K562 (cell line): ENCODE results near the gene TMPRSS9. TPM values are rescaled to one million over a fixed set of nuclear protein-coding genes. Genes with fewer than 3 reads are reported as not detected.

Experiments used
- ATAC-seq: fragments of 200-7000 bp; cut with Tn5 transposase; 3 replicates; pipeline ENCODE4 v1.9.1; 2020; ENCODE audit warnings: moderate library complexity
- BruUV-seq: library from RNA; stranded (reverse); fragments of 400-500 nt; replicated peaks from 2 replicates; lab custom pipeline; 2021; lab: Mats Ljungman, UMichigan
- CTCF ChIA-PET: fragments of 300-600 bp; formaldehyde crosslinking; extraction: SDS; loops from one replicate; lab custom pipeline; 2021; ENCODE audit warnings: low intra/inter-chr PET ratio; lab: Yijun Ruan, JAX
- POLR2A ChIA-PET: fragments of 300-600, 350-650 bp; sonication (Branson Sonifier 250); formaldehyde crosslinking; extraction: SDS; loops from one replicate; lab custom pipeline; 2021; ENCODE audit warnings: antibody characterized with exemption, inconsistent platforms; lab: Yijun Ruan, JAX
- DNase-seq, 4 experiments: peaks; one replicate each; pipeline versions ENCODE4 v3.0.0 to v3.0.0-alpha.2; 2011 to 2018; ENCODE audit warnings: low spot score in 3 of 4, mixed read lengths in 3 of 4; ENCODE audit errors: extremely low read depth in 1 of 4
- FAIRE-seq: peaks from 2 replicates; lab custom pipeline; 2011; peaks lifted over from hg19 to GRCh38; lab: Jason Lieb, UNC
- H2AFZ ChIP-seq: 2 replicates; pipeline ENCODE4 v1.6.0; 2011; ENCODE audit warnings: low read depth, low read length, control low read depth, inconsistent platforms
- H3K27ac ChIP-seq: fragments of 200-600 bp; 3 replicates; pipeline ENCODE4 v1.8.0; 2011; ENCODE audit warnings: low read depth, mild to moderate bottlenecking, control low read depth, inconsistent platforms, low read length, moderate library complexity, mixed read lengths; ENCODE audit errors: extremely low read depth
- H3K27me3 ChIP-seq, 2 experiments: fragments of 300-600 bp in 1 of 2; 2 replicates in 1 of 2; 3 replicates in 1 of 2; pipeline versions ENCODE4 v1.6.0 to v1.8.0; 2011; ENCODE audit warnings: inconsistent platforms in 2 of 2, low read length in 2 of 2, mild to moderate bottlenecking in 1 of 2, mixed read lengths in 1 of 2, moderate library complexity in 1 of 2; ENCODE audit not compliant: control insufficient read depth in 2 of 2, insufficient read depth in 2 of 2
- H3K36me3 ChIP-seq: fragments of 300-600 bp; 3 replicates; pipeline ENCODE4 v1.8.0; 2011; ENCODE audit warnings: mild to moderate bottlenecking, low read length, inconsistent platforms; ENCODE audit not compliant: control insufficient read depth, insufficient read depth
- H3K4me1 ChIP-seq, 2 experiments: fragments of 200-600 bp in 1 of 2; replicated peaks in 1 of 2; 2 replicates in 1 of 2; 3 replicates in 1 of 2; pipeline versions ENCODE4 v1.5.1 to v1.8.0; 2011; ENCODE audit warnings: inconsistent platforms in 2 of 2, low read length in 2 of 2, mild to moderate bottlenecking in 1 of 2, mixed read lengths in 1 of 2, moderate library complexity in 1 of 2; ENCODE audit not compliant: control insufficient read depth in 2 of 2, insufficient read depth in 2 of 2
- H3K4me2 ChIP-seq: 2 replicates; pipeline ENCODE4 v1.6.1; 2011; ENCODE audit warnings: low read length, control low read depth, inconsistent platforms, mixed read lengths; ENCODE audit not compliant: insufficient read depth
- H3K4me3 ChIP-seq: fragments of 200-600 bp; sonication (generic), shearing (Covaris generic); 2 replicates; pipeline ENCODE4 v1.5.1; 2016; ENCODE audit warnings: control low read depth, inconsistent platforms
- H3K79me2 ChIP-seq: fragments of 200-600 bp; 3 replicates; pipeline ENCODE4 v1.8.0; 2011; ENCODE audit warnings: low read length, inconsistent platforms; ENCODE audit not compliant: control insufficient read depth, insufficient read depth
- H3K9ac ChIP-seq, 2 experiments: 2 replicates each; pipeline versions ENCODE4 v1.6.0 to v1.6.1; 2011; ENCODE audit warnings: low read depth in 2 of 2, low read length in 2 of 2, control low read depth in 1 of 2, inconsistent platforms in 1 of 2, mild to moderate bottlenecking in 1 of 2, mixed read lengths in 1 of 2; ENCODE audit not compliant: insufficient read depth in 1 of 2
- H3K9me1 ChIP-seq: one replicate; pipeline ENCODE4 v1.6.0; 2011; ENCODE audit warnings: inconsistent platforms, mild to moderate bottlenecking, low read length, moderate library complexity; ENCODE audit not compliant: control insufficient read depth, insufficient read depth
- H3K9me3 ChIP-seq: replicated peaks from 2 replicates; pipeline ENCODE4 v1.5.1; 2011; ENCODE audit warnings: low read depth, low read length, inconsistent platforms; ENCODE audit not compliant: control insufficient read depth, insufficient read depth
- H4K20me1 ChIP-seq: replicated peaks from 2 replicates; pipeline ENCODE4 v1.6.1; 2011; ENCODE audit warnings: low read length, inconsistent platforms, mixed read lengths; ENCODE audit not compliant: control insufficient read depth, insufficient read depth
- CBFB ChIP-seq: sonication (generic); formaldehyde crosslinking; IDR thresholded peaks from 2 replicates; pipeline ENCODE4 v1.4.0; 2020; ENCODE audit warnings: mild to moderate bottlenecking, missing genetic modification reagents
- WHSC1 ChIP-seq: IDR thresholded peaks from one replicate; pipeline ENCODE4 v1.6.1; 2012; ENCODE audit warnings: low read length, control low read depth, inconsistent platforms
- WGBS: fragments of 100-300 bp; shearing (Covaris generic); methylation state at CpG from one replicate; pipeline ENCODE4 v1.1.6; 2016; ENCODE audit warnings: low coverage, mixed read lengths; ENCODE audit not compliant: insufficient coverage; ENCODE audit errors: missing lambda C conversion rate; 5-methylcytosine and 5-hydroxymethylcytosine counted together
- in situ Hi-C: fragments of 300-500 bp; cut with MboI; formaldehyde crosslinking; loops from 4 replicates; pipeline ENCODE4 v1.15.0; 2018; ENCODE audit warnings: inconsistent platforms, mixed read lengths
- intact Hi-C: fragments of 100-400 bp; cut with micrococcal nuclease; formaldehyde crosslinking; loops from 2 replicates; pipeline ENCODE4 v1.14.2; 2022
- polyA plus RNA-seq, 8 experiments: library from polyadenylated mRNA; depleted of rRNA in 4 of 8; stranded (reverse) in 5 of 8; unstranded in 3 of 8; fragments of >200 nt; fragmentation: Nextera tagmentation in 2 of 8; fragmentation: Illumina TruSeq in 1 of 8; extraction: Ambion mirVana in 2 of 8; extraction: Trizol in 1 of 8; gene quantifications; 2 replicates each; pipeline versions ENCODE4 v1.2.1 to v1.2.3, GENCODE V29; 2011 to 2014; ENCODE audit warnings: inconsistent platforms in 1 of 8, missing spikeins in 1 of 8
- total RNA-seq, 7 experiments: library from RNA; depleted of rRNA in 6 of 7; stranded (reverse); fragments of >200 nt in 6 of 7; fragmentation: Illumina TruSeq in 2 of 7; extraction: Trizol in 2 of 7; gene quantifications; 2 replicates each; pipeline versions ENCODE4 v1.2.1 to v1.2.3, GENCODE V29; 2011 to 2021; ENCODE audit warnings: low replicate concordance in 1 of 7
- TF ChIP-seq, protein P1 (sequence below): fragments of 450-650 bp; IDR thresholded peaks from 2 replicates; pipeline ENCODE4 v1.6.1; 2016; ENCODE audit warnings: borderline replicate concordance

The TMPRSS9 gene
- total and polyA plus RNA-seq, 9 of the 15 experiments (the other 6 are each of a cell fraction or from before 2014, with no cell fraction given), result 0.01 to 0.03 TPM; not detected in 7

DNA sequence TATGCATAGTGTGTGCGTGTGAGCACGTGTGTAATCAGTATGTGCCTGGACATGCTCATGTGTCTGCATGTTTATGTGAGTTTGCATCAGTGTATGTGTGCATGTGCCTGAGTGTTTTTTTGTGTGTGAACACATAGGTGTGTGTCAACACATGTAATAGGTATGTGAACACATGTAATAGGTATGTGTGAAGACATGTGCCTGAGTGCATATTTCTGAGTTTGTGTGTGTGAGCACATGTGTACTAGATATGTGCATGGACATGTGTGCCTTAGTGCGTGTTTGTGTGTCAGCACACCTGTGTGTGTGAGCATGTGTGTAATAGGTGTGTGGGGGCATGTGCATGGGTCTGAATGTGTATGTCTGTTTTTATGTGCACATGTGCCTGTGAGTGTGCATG, 24.2 kb upstream of the TMPRSS9 start:
- ChIA-PET CTCF (no interaction called here), POLR2A (interaction anchor here (0.7 kb wide), 1 partner anchor 121 kb away, joined by 3 read pairs; no protein-coding TSS in a partner anchor)
- Histone ChIP-seq H3K4me2 (no peak overlapping the region), H3K4me3 (no peak overlapping the region), H4K20me1 (no peaks in the 10 kb centered on the region), H3K9ac (no peak overlapping the region), H3K9me3 (peaks cover 2% of the 10 kb centered on the region), H3K27ac (peak overlapping the region; percentile 13; the same call in 1 of the 3 replicates), H2AFZ (no peak overlapping the region), H3K9me1 (no peaks in the 10 kb centered on the region), H3K27me3 (no peaks in the 10 kb centered on the region), H3K79me2 (peaks cover 59% of the 10 kb centered on the region), H3K4me1 (peaks cover 8 to 73% of the 10 kb centered on the region in 2 experiments; a peak in 4 of 5 replicates), H3K36me3 (peaks cover 36% of the 10 kb centered on the region; the same call in 2 of the 3 replicates)
- FAIRE-seq (no peak), DNase-seq (no peak), ATAC-seq (no peak)
- intact Hi-C loops, result no loop called here
- 0 out of 2 replicates have a peak, but pooled peaks have one; percentile 18 for TF ChIP-seq CBFB
- TF ChIP-seq WHSC1, result no peak
- TF ChIP-seq, protein P1, sequence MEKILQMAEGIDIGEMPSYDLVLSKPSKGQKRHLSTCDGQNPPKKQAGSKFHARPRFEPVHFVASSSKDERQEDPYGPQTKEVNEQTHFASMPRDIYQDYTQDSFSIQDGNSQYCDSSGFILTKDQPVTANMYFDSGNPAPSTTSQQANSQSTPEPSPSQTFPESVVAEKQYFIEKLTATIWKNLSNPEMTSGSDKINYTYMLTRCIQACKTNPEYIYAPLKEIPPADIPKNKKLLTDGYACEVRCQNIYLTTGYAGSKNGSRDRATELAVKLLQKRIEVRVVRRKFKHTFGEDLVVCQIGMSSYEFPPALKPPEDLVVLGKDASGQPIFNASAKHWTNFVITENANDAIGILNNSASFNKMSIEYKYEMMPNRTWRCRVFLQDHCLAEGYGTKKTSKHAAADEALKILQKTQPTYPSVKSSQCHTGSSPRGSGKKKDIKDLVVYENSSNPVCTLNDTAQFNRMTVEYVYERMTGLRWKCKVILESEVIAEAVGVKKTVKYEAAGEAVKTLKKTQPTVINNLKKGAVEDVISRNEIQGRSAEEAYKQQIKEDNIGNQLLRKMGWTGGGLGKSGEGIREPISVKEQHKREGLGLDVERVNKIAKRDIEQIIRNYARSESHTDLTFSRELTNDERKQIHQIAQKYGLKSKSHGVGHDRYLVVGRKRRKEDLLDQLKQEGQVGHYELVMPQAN, result 0 out of 2 replicates have a peak, but pooled peaks have one; percentile 19
- BruUV-seq, result no TSS peak
- in situ Hi-C loops, result no loop called here
- 97% methylated on average over 3 of the region's 3 CpGs for WGBS
